ENCODE measurements around the gene ZNF519. TPM values are rescaled to one million over a fixed set of nuclear protein-coding genes. Genes with fewer than 3 reads are reported as not detected.
"Not testable (repeated sequence)": the region's sequence is repeated elsewhere in the genome, so short reads cannot be mapped to it uniquely, and the experiment has no call there.

Gene ZNF519
- total and polyA plus RNA-seq, 3 donors from 2014 or later, result 3.8 to 18.7 (median 12.6) TPM

DNA sequence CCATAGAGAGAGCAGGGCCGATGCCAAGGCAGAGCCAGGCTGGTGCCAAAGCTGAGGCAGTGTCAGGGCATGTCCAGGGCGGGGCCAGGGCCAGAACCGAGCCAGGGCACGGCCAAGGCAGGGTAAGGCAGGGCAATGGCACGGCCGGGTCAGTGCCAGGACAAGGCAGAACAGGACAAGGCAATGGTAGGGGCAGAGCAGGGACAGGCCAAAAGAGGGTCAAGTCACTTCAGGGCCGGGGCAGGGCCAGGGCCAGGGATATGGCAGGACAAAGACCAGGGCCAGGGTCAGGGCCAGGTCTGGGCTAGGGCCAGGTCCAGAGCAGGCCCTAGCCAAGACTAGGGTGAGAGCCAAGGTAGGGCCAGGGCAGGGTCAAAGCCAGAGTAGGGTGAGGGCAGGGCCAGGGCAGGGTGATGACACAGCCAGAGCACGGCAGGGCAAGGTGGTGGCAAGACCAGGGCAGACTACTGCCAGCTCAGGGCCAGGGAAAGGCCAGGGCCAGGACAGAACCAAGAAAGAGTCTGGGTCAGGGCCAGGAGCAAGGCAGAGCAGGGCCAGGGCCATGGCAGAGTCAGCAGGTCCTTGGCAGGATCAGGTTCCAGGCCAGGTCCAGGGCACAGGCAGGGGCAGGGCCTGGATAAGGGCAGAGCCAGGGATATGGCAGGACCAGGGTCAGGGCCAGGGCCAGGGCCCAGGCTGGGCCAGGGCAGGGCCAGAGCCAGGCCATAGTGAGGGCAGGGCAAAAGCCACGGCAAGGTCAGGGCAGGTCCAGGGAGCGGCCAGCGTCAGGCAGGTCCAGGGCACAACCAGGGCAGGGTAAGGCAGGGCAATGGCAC lies 41.1 kb upstream of the ZNF519 start:
- H3K4me1 ChIP-seq; H3K27me3 ChIP-seq; H3K4me3 ChIP-seq; H3K9me3 ChIP-seq; DNase-seq; H3K36me3 ChIP-seq (ENCODE audit: low read depth, missing control alignments); H3K27ac ChIP-seq; intact Hi-C loops (cut with DNase I; ENCODE audit: low total_unique reads): not testable (repeated sequence)
- WGBS, 2 donors, result 80 to 87% methylated on average over 11 of the region's 11 CpGs

DNA sequence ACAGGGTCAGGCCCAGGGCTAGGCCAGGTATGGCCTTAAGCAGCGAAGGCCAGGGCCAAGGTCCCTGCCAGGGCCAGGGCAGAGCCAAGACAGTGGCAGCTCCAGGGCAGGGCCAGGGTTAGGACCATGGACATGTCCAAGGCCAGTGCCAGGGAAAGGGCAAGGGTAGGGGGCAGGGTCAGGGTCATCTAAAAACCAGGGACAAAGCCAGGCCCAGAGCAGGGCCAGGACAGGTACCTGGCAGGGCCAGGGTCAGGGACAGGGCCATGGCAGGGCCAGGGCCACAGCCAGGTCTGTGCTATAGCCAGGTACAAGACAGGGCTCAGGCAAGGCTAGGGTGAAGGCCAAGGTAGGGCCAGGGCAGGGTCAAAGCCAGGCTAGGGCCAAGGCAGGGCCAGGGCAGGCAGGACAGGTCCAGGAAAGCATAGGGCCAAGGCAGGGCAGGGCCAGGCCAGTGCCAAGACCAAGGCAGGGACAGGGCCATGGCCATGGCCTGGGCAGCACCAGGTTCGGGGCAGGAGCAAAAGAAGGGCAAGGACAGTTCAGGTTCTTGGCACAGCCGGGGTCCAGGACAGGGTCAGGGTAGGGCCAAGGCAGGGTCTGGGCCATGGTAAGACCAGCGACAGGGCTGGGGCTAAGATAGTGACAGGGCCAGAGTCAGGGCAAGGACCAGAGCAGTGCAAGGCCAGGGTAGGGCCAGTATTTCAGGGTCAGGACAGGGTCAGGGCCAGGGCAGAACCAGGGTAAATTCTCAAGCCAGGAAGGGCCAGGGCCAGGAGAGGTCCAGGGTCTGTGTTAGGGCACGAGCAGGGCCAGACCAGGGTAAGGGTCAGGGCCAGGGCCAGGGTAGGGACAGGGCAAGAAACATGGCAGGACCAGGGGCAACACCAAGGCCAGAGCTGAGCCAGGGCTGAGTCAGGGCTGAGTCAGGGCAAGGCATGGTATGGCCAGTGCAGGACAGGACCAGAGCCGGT lies 40.2 kb upstream of the ZNF519 start:
- DNase-seq; H3K27ac ChIP-seq; H3K4me1 ChIP-seq; H3K27me3 ChIP-seq; H3K4me3 ChIP-seq; H3K9me3 ChIP-seq; intact Hi-C loops (cut with DNase I; ENCODE audit: low total_unique reads); H3K36me3 ChIP-seq (ENCODE audit: low read depth, missing control alignments): not testable (repeated sequence)
- whole genome bisulfite sequencing, 2 donors, result 78 to 79% methylated on average over 6 of the region's 6 CpGs

DNA sequence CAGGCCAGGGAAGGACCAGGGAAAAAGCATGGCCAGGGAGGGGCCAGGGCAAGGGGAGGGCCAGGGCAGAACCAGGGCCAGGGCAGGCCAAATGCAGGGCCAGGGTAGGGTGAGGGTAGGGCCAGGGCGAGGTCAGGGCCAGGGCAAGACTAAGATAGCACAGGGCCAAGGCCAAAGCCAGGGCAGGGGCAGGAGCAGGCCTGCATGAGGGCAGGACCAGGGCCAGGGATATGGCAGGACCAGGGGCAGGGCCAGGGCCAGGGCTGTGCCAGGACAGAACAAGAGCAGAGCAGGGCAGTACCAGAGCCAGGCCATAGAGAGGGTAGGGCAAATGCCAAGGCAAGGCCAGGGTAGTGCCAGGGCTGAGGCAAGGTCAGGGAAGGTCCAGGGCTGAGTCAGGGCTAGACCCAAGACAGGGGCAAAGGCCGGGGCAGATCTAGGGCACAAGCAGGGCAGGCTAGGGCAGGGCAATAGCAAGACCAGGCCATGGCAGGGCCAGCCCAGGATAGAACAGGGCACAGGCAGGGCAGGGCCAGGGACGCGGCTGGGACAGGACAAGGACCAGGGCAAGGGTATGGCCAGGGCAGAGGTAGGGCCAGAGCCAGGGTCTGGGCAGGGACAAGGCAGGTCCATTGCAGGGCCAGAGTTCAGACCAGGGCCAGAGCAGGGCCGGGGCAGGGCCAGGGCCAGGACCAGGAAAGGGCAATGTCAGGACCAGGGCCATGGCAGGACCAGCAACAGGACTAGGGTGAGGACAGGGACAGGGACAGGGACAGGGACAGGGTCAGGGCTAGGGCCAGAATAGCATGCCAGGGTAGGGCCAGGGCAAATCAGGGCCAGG lies 39.3 kb upstream of the ZNF519 start:
- DNase-seq; intact Hi-C loops (cut with DNase I; ENCODE audit: low total_unique reads): not testable (repeated sequence)
- 87 to 97% methylated on average over 5 of the region's 5 CpGs for WGBS, 2 donors

DNA sequence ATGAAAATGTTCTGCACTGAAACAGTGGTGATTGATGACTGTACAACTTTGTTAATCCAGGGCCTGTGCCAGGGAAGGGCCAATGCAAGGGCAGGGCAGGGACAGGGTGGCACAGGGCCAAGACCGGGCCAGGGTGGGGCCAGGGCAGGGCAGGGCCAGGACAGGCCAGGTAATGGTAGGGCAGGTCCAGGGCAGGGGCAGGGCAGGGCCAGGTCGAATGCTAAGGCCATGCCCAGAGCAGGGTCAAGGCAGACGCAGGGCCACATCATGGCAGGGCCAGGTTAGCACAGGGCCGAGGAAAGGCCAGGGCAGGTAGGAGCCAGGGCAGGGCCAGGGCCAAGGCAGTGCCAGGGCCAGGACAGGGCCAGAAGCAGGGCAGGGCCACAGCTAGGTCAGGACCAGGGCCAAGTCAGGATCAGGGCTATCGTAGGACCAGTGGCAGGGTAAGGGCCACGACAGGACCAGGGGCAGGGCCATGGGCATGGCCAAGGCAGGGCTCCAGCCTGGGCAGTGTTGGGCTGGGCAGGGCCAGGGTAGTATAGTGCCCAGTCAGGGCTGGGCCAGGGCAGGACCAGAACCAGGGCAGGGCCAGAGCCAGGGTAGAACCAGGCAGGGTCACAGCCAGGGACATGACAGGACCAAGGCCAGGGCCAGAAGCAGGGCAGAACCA lies 38.3 kb upstream of the ZNF519 start:
- 75 to 85% methylated on average over 4 to 6 of the region's 6 CpGs for WGBS, 2 donors
- intact Hi-C loops (cut with DNase I; ENCODE audit: low total_unique reads), result not testable (repeated sequence)

More for the DNA sequence above, 39.3 kb upstream of the ZNF519 start:
- H3K4me3 ChIP-seq; H3K4me1 ChIP-seq; H3K36me3 ChIP-seq (ENCODE audit: low read depth, missing control alignments); H3K27me3 ChIP-seq; H3K9me3 ChIP-seq; H3K27ac ChIP-seq: not testable (repeated sequence)

DNA sequence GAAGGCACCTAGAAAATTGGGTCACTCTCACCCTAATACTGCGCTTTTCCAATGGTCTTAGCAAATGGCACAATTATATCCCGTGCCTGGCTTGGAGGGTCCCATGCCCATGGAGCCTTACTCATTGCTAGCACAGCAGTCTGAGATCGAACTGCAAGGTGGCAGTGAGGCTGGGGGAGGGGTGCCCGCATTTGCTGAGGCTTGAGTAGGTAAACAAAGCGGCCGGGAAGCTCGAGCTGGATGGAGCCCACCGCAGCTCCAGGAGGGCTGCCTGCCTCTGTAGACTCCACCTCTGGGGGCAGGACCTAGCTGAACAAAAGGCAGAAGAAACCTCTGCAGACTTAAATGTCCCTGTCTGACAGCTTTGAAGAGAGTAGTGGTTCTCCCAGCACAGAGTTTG lies 30.7 kb upstream of the ZNF519 start:
- intact Hi-C loops (cut with DNase I; ENCODE audit: low total_unique reads); H3K4me1 ChIP-seq; H3K27ac ChIP-seq; DNase-seq; H3K27me3 ChIP-seq; H3K36me3 ChIP-seq (ENCODE audit: low read depth, missing control alignments); H3K9me3 ChIP-seq; H3K4me3 ChIP-seq: not testable (repeated sequence)
- WGBS, 2 donors, result 71% methylated on average over 8 of the region's 8 CpGs; no CpG with 5 or more reads in 1 of the 2 donors

More for the DNA sequence above, 38.3 kb upstream of the ZNF519 start:
- H3K4me1 ChIP-seq; H3K27ac ChIP-seq; H3K4me3 ChIP-seq; H3K36me3 ChIP-seq (ENCODE audit: low read depth, missing control alignments); H3K27me3 ChIP-seq; DNase-seq; H3K9me3 ChIP-seq: not testable (repeated sequence)

GRCh38 chr18:14151564-14152113 lies 19.4 kb upstream of the ZNF519 start:
- 88 to 89% methylated on average over 8 of the region's 8 CpGs for WGBS, 2 donors
- H3K27ac ChIP-seq; intact Hi-C loops (cut with DNase I; ENCODE audit: low total_unique reads): not testable (repeated sequence)

GRCh38 chr18:14150766-14151165 lies 18.5 kb upstream of the ZNF519 start:
- DNase-seq; H3K36me3 ChIP-seq (ENCODE audit: low read depth, missing control alignments); H3K27me3 ChIP-seq; intact Hi-C loops (cut with DNase I; ENCODE audit: low total_unique reads); H3K4me1 ChIP-seq; H3K27ac ChIP-seq; H3K4me3 ChIP-seq; H3K9me3 ChIP-seq: not testable (repeated sequence)
- WGBS, 2 donors, result 79 to 93% methylated on average over 4 to 8 of the region's 11 CpGs

More at GRCh38 chr18:14151564-14152113, 19.4 kb upstream of the ZNF519 start:
- not testable (repeated sequence) for H3K4me3 ChIP-seq; H3K27me3 ChIP-seq; H3K9me3 ChIP-seq; H3K36me3 ChIP-seq (ENCODE audit: low read depth, missing control alignments); H3K4me1 ChIP-seq; DNase-seq

GRCh38 chr18:14149916-14150420 lies 17.7 kb upstream of the ZNF519 start:
- DNase-seq; H3K4me3 ChIP-seq; intact Hi-C loops (cut with DNase I; ENCODE audit: low total_unique reads); H3K4me1 ChIP-seq; H3K27me3 ChIP-seq; H3K36me3 ChIP-seq (ENCODE audit: low read depth, missing control alignments); H3K27ac ChIP-seq; H3K9me3 ChIP-seq: not testable (repeated sequence)
- WGBS, 2 donors, result 98% methylated on average over 14 of the region's 20 CpGs; no CpG with 5 or more reads in 1 of the 2 donors

- H3K27me3 ChIP-seq; H3K9me3 ChIP-seq; H3K36me3 ChIP-seq (ENCODE audit: low read depth, missing control alignments); intact Hi-C loops (cut with DNase I; ENCODE audit: low total_unique reads); H3K4me3 ChIP-seq; DNase-seq; H3K27ac ChIP-seq; H3K4me1 ChIP-seq: not testable (repeated sequence)
- 73 to 79% methylated on average over 3 to 9 of the region's 9 CpGs for WGBS, 2 donors
Observed at GRCh38 chr18:14149121-14149850, 17.1 kb upstream of the ZNF519 start.
